Mucosa of descending colon (tissue), 3 donors: Measurements from ENCODE around the gene ARTN. TPM values are rescaled to one million over a fixed set of nuclear protein-coding genes. Genes with fewer than 3 reads are reported as not detected.

Experiments
- ATAC-seq: fragments of 200-7000 bp; cut with Tn5 transposase; one replicate; pipeline ENCODE4 v1.9.1; 2020; ENCODE audit warnings: mild to moderate bottlenecking, moderate library complexity
- DNase-seq, 3 donors: peaks; one replicate each; pipeline ENCODE4 v3.0.0-alpha.2; 2020
- H3K36me3 ChIP-seq: fragments of 200-600 bp; one replicate; pipeline ENCODE4 v1.8.0; 2021; ENCODE audit warnings: low read depth, mild to moderate bottlenecking
- H3K4me1 ChIP-seq: fragments of 200-600 bp; one replicate; pipeline ENCODE4 v1.8.0; 2021; ENCODE audit warnings: low read depth, mild to moderate bottlenecking
- H3K4me3 ChIP-seq: fragments of 200-600 bp; one replicate; pipeline ENCODE4 v1.8.0; 2021; ENCODE audit warnings: mild to moderate bottlenecking
- H3K9me3 ChIP-seq: fragments of 200-600 bp; one replicate; pipeline ENCODE4 v1.8.0; 2021; ENCODE audit warnings: mild to moderate bottlenecking
- CTCF ChIP-seq: fragments of 200-600 bp; IDR thresholded peaks from one replicate; pipeline ENCODE4 v1.8.0; 2022; ENCODE audit warnings: antibody characterized with exemption, mild to moderate bottlenecking
- intact Hi-C, 2 donors: fragments of 100-400 bp; cut with DNase I in 1 of 2; cut with micrococcal nuclease in 1 of 2; formaldehyde crosslinking; loops; one replicate each; pipeline versions ENCODE4 v1.11.0 to v1.11.1; 2022; cut with DNase I, micrococcal nuclease
- total RNA-seq, 3 donors: library from RNA; stranded (reverse); fragmentation: NEBNext Ultra II Directional in 2 of 3; extraction: Animal tissue kit (Norgen Biotek cat#: 25700) in 2 of 3; gene quantifications; one replicate each; pipeline versions ENCODE4 v1.2.1 to v1.2.4, GENCODE V29; 2021 to 2023
- donor health status: DM: no; HTN: no; CAD: no; lungs with moderate emphysema.
- donor health status: DM: no; HTN: no; CAD: no.
- donor health status: DM: no; HTN: yes; CAD: no.

The ARTN gene
- total RNA-seq, 3 donors from 2014 or later: 6.9 to 14.2 (median 7.4) TPM

DNA sequence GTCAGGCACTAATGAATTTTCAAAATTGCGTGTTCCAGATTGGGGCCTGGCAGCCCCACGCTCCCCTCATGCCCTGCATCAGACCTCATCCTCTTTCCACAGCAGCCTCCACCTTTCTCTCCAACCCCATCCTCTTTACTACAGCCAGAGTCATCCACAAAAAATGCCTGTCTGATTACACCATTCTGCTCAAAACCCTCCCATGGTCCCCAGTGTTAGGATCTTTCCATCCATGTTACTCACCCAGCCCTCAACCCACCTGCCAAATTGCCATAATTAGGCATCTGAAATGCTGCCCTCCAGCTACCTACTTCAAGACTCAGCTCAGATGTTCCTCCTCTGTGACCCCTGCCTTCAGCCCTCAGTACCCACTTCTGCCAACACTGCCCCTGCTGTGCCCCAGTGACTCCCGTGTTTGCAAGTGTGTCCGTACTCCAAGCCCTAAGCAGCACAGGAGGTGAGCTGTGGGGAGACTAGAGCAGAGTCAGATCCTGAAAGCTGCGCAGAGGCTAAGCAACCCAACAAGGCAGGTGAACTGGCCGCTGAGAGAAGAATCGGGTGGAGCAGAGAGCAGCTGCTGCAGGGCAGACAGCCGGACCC lies 715 bp upstream of the ARTN start:
- Histone ChIP-seq H3K9me3 (no peaks in the 10 kb centered on the region), H3K4me1 (peaks cover 20% of the 10 kb centered on the region), H3K36me3 (no peaks in the 10 kb centered on the region), H3K4me3 (no peak overlapping the region)
- intact Hi-C loops: no loop called here
- no peak for ATAC-seq
- no peak for TF ChIP-seq CTCF
- no peak for DNase-seq

DNA sequence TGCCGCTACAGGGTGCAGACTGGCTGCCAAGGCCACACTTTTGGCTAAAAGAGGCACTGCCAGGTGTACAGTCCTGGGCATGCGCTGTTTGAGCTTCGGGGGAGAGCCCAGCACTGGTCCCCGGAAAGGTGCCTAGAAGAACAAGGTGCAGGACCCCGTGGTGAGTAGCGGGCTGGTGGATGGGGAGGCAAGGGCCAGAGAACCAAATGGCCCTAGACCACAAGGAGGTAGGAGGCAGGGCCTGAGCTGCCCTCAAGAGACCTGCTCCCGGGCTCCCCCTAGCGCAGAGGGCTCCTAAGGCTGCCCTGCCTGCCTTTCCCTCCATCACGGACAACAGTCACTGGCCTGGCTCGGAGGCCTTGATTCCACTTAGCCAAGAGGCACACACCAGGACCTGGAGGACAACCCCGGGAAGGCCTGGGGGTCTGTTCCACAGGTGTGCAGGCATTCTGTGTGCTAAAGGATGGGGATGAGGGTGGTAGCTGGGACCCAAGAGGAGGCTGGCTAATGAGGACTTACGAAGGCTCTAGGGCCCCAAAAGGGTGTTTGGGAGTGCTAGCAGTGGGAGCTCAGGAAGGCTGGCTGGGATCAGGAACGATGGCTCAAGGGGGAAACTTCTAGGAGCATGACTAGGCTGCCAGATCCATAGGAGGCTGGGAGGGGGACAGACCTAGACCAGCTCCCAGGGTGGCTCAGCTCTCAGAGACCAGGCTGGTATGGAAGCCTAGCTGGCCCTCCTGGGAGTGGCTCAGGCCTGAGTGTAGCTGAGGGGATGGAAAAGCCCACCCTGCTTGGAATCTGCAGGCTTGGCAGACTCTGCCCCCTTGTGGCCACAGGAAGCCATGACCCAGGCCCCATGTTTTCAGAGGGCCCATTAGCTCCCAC lies 742 bp downstream of the ARTN start:
- TF ChIP-seq CTCF: peak; percentile 69
- Histone ChIP-seq H3K9me3 (no peaks in the 10 kb centered on the region), H3K36me3 (no peaks in the 10 kb centered on the region), H3K4me1 (peaks cover 20% of the 10 kb centered on the region), H3K4me3 (no peak overlapping the region)
- ATAC-seq: peak; percentile 72
- intact Hi-C loops: loop anchor here (2.0 kb wide), 1 partner anchor 172 kb away; no protein-coding TSS in a partner anchor
- DNase-seq: peak; percentile 82 to 88 (median 85)

GRCh38 chr1:43934986-43935324 lies 1.4 kb downstream of the ARTN start:
- Histone ChIP-seq H3K36me3 (no peaks in the 10 kb centered on the region), H3K4me1 (peaks cover 20% of the 10 kb centered on the region), H3K9me3 (no peaks in the 10 kb centered on the region), H3K4me3 (no peak overlapping the region)
- intact Hi-C loops: loop anchor here (2.0 kb wide), 1 partner anchor 172 kb away; no protein-coding TSS in a partner anchor
- ATAC-seq: no peak
- no peak for TF ChIP-seq CTCF
- DNase-seq: no peak

DNA sequence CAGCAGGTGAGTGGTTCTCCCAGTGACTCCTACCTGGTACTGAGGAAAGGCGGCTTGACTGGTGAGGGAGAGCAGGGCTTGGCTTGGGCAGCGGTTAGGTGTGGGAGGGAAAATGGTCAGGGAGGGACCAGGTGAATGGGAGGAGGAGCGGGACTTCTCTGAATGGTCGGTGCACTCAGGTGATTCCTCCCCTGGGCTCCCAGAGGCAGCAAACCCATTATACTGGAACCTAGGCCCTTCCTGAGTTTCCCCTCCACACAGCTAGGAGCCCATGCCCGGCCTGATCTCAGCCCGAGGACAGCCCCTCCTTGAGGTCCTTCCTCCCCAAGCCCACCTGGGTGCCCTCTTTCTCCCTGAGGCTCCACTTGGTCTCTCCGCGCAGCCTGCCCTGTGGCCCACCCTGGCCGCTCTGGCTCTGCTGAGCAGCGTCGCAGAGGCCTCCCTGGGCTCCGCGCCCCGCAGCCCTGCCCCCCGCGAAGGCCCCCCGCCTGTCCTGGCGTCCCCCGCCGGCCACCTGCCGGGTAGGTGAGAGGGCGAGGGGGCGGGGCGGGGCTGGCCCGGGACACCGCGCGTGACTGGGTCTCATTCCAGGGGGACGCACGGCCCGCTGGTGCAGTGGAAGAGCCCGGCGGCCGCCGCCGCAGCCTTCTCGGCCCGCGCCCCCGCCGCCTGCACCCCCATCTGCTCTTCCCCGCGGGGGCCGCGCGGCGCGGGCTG lies 2.3 kb downstream of the ARTN start:
- intact Hi-C loops: loop anchor here (2.0 kb wide), 1 partner anchor 173 kb away; no protein-coding TSS in a partner anchor
- Histone ChIP-seq H3K4me3 (peak overlapping the region; percentile 17), H3K9me3 (no peaks in the 10 kb centered on the region), H3K4me1 (peaks cover 20% of the 10 kb centered on the region), H3K36me3 (no peaks in the 10 kb centered on the region)
- TF ChIP-seq CTCF: no peak
- DNase-seq: peak; percentile 75 to 82 (median 80)
- peak; percentile 85 for ATAC-seq

DNA sequence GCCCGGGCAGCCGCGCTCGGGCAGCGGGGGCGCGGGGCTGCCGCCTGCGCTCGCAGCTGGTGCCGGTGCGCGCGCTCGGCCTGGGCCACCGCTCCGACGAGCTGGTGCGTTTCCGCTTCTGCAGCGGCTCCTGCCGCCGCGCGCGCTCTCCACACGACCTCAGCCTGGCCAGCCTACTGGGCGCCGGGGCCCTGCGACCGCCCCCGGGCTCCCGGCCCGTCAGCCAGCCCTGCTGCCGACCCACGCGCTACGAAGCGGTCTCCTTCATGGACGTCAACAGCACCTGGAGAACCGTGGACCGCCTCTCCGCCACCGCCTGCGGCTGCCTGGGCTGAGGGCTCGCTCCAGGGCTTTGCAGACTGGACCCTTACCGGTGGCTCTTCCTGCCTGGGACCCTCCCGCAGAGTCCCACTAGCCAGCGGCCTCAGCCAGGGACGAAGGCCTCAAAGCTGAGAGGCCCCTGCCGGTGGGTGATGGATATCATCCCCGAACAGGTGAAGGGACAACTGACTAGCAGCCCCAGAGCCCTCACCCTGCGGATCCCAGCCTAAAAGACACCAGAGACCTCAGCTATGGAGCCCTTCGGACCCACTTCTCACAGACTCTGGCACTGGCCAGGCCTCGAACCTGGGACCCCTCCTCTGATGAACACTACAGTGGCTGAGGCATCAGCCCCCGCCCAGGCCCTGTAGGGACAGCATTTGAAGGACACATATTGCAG lies 3.0 kb downstream of the ARTN start:
- no peak for TF ChIP-seq CTCF
- H3K9me3 ChIP-seq: no peaks in the 10 kb centered on the region
- H3K4me1 ChIP-seq: peaks cover 20% of the 10 kb centered on the region
- ATAC-seq: peak; percentile 34
- intact Hi-C loops: no loop called here
- H3K4me3 ChIP-seq: peak overlapping the region; percentile 17
- peak; percentile 42 to 67 (median 59) for DNase-seq
- H3K36me3 ChIP-seq: no peaks in the 10 kb centered on the region
